NCI-H1048 (cell line): ENCODE data around the gene FAM124A.
"Not testable (repeated sequence)": the region's sequence is repeated elsewhere in the genome, so short reads cannot be mapped to it uniquely, and the experiment has no call there.

Experiments
- DNase-seq: peaks from one replicate; lab custom pipeline; 2025; lab: John Stamatoyannopoulos, UW

The FAM124A gene

DNA sequence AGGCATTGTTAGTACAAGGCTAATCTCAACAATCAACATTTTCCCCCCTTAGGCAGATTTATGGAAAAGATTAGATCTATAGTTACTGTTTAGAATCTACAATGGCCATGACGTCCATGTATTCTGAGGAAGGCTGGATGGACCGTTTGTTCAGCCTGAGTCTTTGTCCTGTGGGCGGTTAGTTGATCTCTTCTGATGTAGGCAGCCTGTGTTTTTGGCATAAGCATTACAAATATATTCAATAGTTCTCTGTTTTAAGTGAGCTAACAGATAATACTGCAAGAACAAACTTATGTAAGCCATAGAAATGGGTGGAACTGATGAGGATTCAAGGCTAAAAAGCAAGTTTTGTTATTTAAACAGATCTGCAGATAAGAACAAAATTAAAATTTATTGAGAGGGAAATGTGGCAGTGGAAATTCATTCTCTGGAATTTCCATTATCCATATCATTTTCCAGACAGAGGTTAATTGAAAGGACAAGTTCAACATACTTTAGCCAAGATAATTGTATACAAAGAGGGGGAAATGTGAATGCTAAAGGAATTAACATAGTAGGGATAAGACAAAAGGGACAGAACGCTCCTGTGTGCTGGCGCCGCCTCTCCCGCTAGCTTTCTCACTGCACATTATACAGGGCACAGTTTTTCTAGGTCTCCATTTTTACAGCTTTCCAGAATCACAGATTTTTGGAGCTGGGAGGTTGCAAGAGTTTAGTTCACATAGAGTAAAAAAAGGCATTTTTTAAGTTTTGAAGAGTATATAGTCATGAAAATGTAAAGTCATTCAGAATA lies 48.6 kb downstream of the FAM124A start:
- no peak for DNase-seq

DNA sequence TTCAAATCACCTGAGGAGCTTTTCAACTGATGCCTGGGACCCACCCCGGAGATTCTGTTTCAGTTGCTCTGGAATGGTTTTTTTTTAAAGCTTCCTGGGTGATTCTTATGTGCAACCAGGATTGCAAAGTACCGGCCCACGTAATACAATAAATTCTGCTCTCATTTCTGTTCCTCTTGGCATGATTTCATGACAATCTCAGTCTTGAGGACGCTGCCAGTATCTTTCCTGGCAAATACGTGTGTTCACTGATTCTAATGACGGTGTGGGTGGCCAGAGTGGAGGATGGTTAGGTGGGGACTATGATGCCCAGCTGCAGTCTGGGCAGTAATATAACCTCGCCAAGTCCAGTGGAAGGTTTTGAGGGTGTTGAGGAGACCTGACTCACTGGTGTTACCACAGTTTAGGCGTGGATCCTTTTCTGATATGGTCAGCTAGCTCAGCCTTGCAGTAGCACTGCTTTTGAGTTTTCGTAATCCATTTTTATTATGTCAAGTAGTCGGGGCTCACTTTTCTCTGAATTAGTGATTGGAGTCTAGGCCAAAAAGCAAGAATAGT lies 49.4 kb downstream of the FAM124A start:
- DNase-seq: no peak

DNA sequence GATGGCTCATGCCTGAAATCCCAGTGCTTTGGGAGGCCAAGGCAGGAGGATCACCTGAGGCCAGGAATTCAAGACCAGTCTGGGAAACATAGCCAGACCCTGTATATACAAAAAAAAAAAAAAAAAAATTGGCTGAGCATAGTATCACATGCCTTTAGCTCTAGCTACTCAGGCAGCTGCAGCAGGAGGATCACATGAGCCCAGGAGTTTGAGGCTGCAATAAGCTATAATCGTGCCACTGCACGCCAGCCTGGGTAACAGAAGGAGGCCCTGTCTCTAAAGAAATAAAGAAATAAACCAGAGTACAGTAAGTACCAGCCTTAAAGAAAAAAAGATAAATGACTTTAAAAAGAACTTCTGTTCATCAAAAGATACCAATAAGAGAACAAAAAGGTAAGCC lies 52.9 kb downstream of the FAM124A start:
- DNase-seq: no peak

DNA sequence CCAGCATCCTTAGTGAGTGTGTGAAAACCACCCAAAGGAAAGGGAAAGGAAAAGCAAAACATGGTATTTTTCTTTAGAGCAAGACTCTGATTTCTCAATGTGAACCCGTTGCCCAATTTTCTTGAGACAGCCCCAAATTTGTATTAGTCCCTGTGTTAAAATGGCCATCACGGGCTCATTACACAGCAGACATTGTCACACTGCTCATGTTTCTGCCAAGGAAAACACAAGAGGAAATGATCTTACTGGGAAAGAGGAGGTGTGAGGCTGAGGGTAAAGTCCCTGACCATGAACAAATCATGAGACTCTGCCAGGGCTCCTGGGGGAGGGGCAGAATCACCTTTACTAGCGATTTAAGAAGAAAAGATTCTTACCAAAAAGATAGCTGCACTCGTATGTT lies 54.4 kb downstream of the FAM124A start:
- DNase-seq: no peak

DNA sequence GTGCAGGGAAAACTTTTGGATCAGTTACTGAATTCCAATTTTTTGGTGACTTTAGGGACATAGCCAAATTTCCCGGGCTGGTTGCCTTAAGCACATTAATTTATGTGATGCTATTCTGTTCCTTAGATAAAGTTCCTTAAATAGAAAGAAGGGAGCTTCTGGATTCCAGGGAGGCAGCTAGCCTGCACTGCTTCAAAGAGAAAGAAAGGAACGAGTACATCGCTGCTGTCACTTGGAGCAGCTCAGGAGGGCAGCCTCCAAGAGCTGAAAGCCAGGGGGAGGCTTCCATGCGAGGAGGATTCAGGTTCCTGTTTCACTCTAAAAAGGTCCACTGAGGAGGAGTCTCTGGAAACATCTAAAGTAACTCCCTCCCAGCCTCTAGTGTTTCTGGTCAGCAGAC lies 55.7 kb downstream of the FAM124A start:
- no peak for DNase-seq

DNA sequence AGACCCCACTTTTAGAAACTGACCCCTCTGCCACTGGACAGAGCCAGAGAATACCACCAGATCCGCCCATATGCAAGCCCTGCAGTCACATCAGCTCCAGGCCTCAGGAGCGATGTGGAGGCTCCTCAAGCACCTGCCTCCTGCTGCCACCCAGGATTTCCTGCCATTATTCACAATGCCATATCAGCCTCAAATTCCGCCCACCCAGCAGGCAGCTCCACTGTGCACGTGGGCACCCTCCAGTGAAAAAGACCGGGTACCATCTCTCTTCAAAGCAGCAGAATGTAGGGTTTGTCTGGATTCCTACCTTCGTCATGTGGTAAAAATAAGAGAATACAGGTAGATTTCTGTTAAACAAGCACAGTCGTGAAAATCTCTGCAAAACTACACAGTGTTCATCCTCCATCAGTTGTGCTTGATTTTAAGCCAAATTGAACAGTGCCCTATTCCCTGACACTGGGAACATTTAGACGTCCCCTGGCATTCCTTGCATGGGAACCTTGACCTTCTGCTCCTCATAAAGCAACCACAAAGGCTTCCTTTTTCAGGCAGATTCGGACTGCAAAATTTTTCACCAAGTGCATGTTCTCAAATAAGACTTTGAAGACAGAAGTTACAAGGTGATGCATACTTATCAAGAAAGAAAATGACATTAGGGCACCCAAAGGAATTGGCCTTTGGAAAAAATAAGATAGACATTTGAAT lies 56.4 kb downstream of the FAM124A start:
- DNase-seq: no peak

DNA sequence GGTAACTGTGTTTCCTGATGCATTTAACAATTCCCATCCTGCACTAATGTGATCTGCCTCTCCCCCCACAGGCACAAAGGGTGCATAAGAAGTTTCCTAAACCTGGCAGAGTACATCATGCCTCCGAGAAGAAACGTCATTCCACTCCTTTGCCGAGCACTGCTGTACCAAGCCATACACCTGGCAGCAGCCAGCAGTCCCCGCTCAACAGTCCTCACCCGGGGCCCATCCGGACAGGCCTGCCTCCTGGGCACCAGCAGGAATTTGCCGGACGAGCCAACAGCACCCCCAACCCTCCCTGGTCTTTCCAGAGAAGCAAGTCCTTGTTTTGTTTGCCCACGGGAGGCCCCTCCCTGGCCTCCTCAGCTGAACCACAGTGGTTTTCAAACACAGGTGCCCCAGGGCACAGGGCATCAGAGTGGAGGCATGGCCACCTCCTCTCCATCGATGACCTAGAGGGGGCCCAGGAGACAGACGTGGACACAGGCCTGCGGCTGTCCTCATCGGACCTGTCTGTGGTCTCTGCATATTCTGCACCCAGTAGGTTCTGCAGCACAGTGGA lies 58.3 kb downstream of the FAM124A start:
- no peak for DNase-seq

DNA sequence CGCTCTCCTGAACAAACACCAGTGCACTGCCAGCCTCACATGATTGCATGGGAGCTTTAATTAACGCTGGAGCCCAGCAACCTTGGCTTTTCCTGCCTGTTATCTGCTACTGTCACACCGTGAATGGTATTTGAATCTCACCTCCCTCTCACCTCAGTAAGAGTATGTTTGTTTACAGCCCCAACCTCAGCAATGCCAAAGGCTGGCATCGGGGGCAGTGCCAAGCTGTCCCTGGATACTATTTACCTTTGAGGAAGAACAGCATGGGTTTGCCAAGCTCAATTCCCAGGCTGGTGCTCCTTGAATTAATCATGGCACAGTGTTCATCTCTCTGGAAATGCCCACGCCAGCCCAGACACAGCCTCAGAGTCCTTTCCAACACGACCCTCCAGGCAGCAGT lies 60.1 kb downstream of the FAM124A start:
- no peak for DNase-seq

DNA sequence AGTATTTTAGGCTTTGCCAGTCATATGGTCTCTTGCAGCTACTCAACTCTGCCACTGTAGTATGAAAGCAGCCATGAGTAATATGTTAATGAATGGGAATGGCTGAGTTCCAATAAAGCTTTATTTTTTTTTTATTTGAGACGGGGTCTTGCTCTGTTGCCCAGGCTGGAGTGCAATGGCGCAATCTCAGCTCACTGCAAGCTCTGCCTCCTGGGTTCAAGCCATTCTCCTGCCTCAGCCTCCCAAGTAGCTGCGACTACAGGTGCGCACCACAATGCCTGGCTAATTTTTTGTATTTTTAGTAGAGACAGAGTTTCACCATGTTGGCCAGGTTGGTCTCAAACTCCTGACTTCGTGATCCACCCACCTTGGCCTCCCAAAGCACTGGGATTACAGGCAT lies 60.7 kb downstream of the FAM124A start:
- not testable (repeated sequence) for DNase-seq

DNA sequence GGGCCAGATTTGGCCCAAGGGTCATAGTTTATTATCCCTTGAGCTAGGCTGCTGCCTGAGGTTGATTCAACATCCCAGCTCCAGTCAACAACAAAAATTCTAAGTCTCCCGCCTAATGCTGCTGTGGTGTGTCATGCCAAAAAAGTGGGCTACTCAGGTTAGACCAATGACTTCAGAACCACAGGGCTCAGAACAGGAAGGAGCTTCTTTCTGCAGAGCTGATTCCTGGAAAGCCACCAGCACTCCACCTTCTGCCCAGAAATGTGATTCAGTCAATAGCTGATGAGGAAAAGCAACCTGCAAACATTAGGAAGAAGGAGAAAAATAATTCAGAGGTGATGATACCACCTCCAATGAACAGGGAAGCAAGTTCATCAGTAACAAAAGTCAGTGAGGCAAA lies 61.2 kb downstream of the FAM124A start:
- DNase-seq: no peak

DNA sequence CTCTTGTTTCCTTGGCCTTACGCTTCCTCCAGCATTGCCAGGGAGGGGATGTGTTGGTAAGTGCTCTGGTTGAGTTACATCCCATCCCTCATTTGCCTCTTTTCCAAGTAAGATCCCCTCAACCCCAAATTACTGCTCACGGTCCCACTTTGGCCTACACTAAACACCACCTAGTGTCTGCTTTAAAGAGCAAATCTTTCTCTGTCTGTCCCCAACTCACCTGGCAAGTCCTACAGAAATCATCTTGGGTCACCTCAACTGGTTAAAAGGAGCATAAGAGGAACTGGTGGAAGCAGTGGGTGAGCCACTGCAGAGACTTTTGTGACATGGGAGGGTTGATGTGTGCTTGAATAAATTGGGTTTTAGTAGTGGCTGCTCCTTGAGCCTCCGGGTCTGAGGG lies 62.1 kb downstream of the FAM124A start:
- no peak for DNase-seq

DNA sequence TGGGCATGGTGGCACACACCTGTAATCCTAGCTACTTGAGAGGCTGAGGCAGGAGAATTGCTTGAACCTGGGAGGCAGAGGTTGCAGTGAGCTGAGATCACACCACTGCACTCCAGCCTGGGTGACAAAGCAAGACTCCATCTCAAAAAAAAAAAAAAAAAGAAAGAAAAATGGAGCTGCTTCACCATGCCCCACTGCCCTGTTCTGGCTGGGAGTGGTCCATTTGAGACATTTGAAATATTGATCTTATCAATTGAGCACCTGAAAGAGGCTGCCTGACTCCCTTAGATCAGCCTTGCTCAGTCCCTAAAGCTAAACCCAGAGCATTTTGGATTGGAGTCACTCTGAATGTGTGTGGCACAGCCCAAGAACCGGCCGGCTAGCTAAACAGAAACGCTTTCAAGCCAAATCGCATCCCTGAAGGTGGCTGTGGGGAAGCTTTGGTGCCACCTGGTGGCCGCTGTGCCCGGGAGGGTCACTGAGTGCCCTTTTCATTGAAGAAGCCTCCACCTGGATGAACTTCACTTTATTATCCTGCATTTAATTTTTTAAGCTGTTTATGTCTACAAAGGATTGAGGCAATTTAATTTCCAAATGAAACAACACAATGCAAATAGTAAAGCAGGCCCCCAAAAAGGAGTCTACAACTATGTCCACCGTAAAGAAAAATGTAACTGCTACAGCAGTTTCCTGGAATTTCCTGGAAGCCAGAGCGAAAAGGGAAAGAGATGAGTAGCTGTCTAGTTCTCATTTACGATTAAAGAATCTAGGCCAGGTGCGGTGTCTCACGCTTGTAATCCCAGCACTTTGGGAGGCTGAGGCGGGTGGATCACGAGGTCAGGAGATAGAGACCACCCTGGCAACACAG lies 64.2 kb downstream of the FAM124A start:
- no peak for DNase-seq

DNA sequence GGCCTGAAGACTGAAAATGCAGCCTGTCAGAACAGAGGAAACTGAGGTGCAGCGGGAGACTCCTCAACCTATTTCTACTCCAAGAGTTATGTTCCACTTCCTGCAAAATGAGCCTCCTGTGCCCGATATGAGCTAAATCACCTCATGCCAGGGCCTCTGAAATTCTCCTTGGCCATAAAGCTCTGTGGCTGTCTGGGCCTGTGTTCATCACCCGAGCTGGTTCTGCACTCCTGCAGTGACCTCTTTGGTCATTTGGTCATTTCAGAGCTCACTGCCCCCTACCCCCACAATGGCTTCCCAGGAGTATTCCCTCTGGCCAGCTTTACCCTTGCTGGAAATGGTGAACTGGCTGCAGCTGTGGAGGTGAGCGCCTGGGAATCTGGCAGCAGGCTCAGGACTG lies 65.6 kb downstream of the FAM124A start:
- DNase-seq: no peak

DNA sequence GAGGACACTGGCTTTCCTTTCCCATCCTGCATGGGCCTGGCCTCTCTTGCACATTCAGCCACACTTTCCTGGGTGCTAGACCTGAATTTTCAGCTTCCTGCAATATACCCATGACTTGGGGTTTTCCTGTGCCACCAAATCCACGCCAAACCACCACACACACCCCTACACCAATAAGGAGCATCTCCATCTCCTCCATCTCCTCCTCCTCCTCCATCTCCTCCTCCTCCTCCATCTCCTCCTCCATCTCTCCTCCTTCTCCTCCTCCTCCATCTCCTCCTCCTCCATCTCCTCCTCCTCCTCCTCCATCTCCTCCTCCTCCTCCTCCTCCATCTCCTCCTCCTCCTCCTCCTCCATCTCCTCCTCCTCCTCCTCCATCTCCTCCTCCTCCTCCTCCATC lies 66.1 kb downstream of the FAM124A start:
- not testable (repeated sequence) for DNase-seq

DNA sequence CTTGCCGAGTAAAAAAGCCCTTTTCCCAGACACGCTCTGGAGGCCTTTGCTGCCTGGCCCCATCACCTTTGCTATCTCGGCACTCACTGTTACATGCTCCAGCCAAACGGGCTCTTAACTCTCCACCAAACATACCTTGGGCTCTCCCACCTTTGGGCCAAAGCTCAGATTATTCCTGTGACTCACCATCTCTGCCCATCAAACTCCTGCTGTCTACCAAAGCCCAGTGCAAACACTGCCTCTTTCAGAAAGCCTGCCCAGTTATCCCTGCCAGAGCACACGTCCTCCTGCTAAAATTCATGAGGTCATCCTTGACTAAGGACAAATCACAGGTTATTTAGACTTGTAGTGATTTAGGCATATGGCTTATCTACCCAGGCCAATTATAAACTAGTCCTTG lies 69.1 kb downstream of the FAM124A start:
- no peak for DNase-seq

DNA sequence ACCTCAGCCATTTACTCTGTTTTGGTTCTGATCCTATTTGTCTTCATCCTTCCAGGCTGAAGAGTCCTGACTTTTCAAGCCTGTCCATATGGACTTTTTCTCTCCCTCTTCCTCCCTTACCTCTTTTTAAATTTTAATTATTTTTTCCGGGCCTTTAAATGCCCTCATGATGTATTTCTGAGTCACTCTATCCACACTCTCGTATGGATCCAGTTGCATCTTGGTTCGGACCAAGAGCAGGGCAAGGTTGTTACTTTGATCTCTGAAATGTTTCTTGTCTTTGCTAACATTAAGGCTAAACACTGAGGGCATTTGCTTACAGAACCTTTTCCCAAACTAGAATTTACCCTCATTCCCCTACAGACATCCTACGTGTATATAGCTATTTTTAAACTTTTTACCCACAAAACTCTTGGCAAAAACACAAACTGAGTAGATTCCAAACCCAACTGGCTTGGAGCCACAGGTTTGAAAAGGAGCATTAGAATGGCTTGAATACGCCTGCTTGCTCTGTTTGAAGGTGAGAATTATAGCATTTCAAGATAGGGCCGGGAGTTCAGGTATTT lies 69.9 kb downstream of the FAM124A start:
- no peak for DNase-seq

DNA sequence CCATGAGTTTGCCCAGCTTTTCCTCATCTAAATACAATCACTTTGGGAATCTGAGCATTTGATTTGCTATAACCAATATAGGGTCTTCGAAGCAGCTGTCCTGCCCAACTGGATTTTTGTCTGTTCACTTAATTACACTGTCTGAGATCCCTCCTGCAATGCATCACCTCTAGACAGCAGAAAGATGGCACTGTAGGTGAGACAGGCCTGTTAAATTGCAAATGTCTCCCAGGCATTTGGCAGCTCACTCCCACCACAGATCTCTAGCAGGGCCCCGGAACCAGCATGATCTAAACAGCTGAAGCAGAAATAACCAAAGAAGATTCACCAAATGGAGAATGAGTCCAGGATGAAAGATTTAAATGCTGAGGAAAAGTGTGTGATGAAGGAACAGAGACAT lies 75.4 kb downstream of the FAM124A start:
- DNase-seq: no peak

DNA sequence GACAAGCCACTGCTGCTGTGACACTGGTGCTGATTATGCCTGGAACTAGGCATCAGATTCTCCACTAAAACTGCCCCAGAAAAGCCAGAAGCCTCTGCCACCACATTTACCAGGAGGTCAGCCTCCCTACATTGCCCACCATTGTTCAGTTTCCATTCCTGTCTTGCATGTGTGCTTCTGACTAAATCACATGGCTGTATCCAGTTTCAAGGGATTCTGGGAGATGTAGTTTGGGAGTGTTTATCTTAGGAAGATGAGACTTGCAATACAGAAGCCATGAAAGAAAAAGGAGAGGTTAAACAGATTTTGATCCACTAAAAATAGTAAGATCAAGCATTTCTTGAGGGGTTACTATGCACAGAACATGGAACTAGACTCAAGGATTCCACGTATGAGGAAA lies 76.6 kb downstream of the FAM124A start:
- no peak for DNase-seq

DNA sequence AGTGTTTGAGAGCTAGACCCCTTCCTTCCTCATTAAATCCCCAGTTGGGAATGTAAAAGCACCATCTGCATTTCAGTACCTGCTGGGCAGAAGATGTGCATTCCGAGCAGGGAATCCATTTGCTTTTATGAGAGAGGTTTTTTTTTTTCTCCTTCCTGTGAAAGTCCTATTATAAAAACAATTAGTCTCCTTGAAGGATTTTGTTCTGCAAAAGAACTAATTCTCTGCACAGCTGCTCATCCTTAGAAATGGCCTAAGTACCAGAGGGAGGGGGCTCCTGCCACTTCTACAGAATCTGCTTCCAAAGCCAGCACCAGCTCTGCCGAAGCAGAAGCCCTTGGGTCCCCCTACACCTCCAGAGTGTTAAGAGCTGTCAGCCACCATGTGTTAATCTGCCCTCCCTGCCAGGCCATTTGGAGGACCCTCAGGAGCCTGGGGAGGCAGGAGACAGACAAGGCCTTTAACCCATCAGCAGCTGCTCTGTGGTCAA lies 80.9 kb downstream of the FAM124A start:
- DNase-seq: no peak

DNA sequence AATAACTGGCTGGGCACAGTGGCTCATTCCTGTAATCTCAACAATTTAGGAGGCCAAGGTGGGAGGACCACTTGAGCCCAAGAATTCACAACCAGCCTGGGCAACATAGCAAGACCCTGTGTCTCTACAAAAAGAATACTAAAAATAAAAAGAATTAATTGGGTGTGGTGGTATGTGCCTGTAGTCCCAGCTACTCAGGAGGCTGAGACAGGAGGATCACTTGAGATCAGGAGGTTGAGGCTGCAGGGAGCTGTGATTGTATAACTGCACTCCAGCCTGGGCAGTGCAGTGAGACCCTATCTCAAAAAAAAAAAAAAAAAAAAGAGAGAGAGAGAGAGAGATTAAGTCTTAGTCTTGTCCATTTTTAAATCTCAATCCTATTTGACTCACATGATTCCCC lies 81.7 kb downstream of the FAM124A start:
- no peak for DNase-seq

DNA sequence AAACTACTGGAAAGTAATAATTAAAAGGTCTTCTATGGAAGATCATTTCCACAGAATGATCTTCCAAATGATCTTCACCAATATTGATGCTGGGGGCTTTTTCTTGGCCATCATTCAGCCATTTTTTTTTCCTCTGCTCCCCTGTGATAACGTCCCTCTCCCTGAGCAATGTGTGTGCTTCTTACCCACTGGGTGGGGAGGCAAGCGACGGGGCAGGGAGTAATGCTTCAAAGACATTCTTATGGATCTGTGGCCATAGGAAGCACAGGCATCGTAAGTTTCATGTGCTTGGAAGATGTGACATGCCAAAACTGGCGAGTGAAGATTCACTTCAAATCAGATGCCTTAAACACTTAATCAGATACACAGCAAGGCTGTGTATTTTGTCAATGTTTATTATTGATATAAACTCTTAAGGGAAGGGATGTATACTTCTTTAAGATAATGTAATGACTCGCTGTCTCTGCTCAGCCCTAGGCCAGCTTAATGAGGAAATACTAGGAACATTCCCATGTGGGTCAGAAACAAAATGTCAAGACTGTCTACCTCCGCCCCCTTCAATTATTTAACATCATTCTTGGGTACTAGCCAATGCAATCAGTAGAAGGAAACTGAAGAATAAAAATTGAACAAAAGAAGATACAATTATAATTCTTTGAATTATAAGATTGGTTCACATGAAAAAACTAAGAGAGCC lies 83.2 kb downstream of the FAM124A start:
- no peak for DNase-seq
